Trophoblast cell (in vitro differentiated cells and primary cell): ENCODE results near the gene KIF1B.

Source experiments
- DNase-seq, 2 donors: peaks; one replicate each; pipeline ENCODE4 v3.0.0-alpha.2; 2016
- H2AFZ ChIP-seq: 2 replicates; pipeline ENCODE4 v1.6.1; 2013; ENCODE audit warnings: low read length, moderate library complexity, mild to moderate bottlenecking; ENCODE audit not compliant: insufficient read depth, poor library complexity
- H2AK5ac ChIP-seq: 2 replicates; pipeline ENCODE4 v1.6.1; 2013; ENCODE audit warnings: mild to moderate bottlenecking, low read length
- H2BK120ac ChIP-seq: 2 replicates; pipeline ENCODE4 v1.6.1; 2013; ENCODE audit warnings: low read length, mild to moderate bottlenecking, moderate library complexity; ENCODE audit not compliant: insufficient read depth, poor library complexity
- H2BK12ac ChIP-seq: 2 replicates; pipeline ENCODE4 v1.6.1; 2013; ENCODE audit warnings: mild to moderate bottlenecking, low read length, moderate library complexity
- H2BK5ac ChIP-seq: 2 replicates; pipeline ENCODE4 v1.6.1; 2013; ENCODE audit warnings: low read length, low read depth, moderate library complexity, mild to moderate bottlenecking; ENCODE audit not compliant: poor library complexity
- H3K14ac ChIP-seq: 2 replicates; pipeline ENCODE4 v1.6.1; 2013; ENCODE audit warnings: mild to moderate bottlenecking, low read length
- H3K18ac ChIP-seq: 2 replicates; pipeline ENCODE4 v1.6.1; 2013; ENCODE audit warnings: mild to moderate bottlenecking, low read length
- H3K23ac ChIP-seq: 2 replicates; pipeline ENCODE4 v1.6.1; 2013; ENCODE audit warnings: low read length
- H3K27ac ChIP-seq: 2 replicates; pipeline ENCODE4 v1.5.1; 2013; ENCODE audit warnings: low read depth, mild to moderate bottlenecking, inconsistent platforms, low read length, moderate library complexity
- H3K27me3 ChIP-seq: 2 replicates; pipeline ENCODE4 v1.6.1; 2013; ENCODE audit warnings: inconsistent platforms, mild to moderate bottlenecking, low read length, moderate library complexity; ENCODE audit not compliant: insufficient read depth
- H3K36me3 ChIP-seq, 2 experiments: 1 replicate in 1 of 2; 2 replicates in 1 of 2; pipeline ENCODE4 v1.6.1; 2013; ENCODE audit warnings: low read length in 2 of 2, mild to moderate bottlenecking in 2 of 2, moderate library complexity in 1 of 2; ENCODE audit not compliant: insufficient read depth in 2 of 2, control insufficient read depth in 1 of 2
- H3K4ac ChIP-seq: 2 replicates; pipeline ENCODE4 v1.6.1; 2013; ENCODE audit warnings: low read depth, mild to moderate bottlenecking, low read length, moderate library complexity
- H3K4me1 ChIP-seq, 2 experiments: 1 replicate in 1 of 2; 2 replicates in 1 of 2; pipeline ENCODE4 v1.6.1; 2013; ENCODE audit warnings: low read length in 2 of 2, mild to moderate bottlenecking in 2 of 2, moderate library complexity in 1 of 2; ENCODE audit not compliant: insufficient read depth in 2 of 2, control insufficient read depth in 1 of 2
- H3K4me2 ChIP-seq: 2 replicates; pipeline ENCODE4 v1.6.1; 2013; ENCODE audit warnings: inconsistent platforms, mild to moderate bottlenecking, low read length, moderate library complexity
- H3K4me3 ChIP-seq: 2 replicates; pipeline ENCODE4 v1.5.1; 2013; ENCODE audit warnings: mild to moderate bottlenecking, low read depth, low read length, inconsistent platforms
- H3K79me1 ChIP-seq: one replicate; pipeline ENCODE4 v1.6.1; 2013; ENCODE audit warnings: low read length
- H3K79me2 ChIP-seq: 2 replicates; pipeline ENCODE4 v1.6.1; 2013; ENCODE audit warnings: low read length, mild to moderate bottlenecking; ENCODE audit not compliant: control insufficient read depth, insufficient read depth, poor library complexity
- H3K9ac ChIP-seq: 2 replicates; pipeline ENCODE4 v1.6.1; 2013; ENCODE audit warnings: mild to moderate bottlenecking, low read length
- H3K9me3 ChIP-seq: 2 replicates; pipeline ENCODE4 v1.6.1; 2013; ENCODE audit warnings: low read depth, mild to moderate bottlenecking, control low read depth, inconsistent platforms, low read length; ENCODE audit not compliant: insufficient read depth
- H4K12ac ChIP-seq: 2 replicates; pipeline ENCODE4 v1.6.1; 2013; ENCODE audit warnings: low read depth, mild to moderate bottlenecking, low read length, moderate library complexity
- H4K8ac ChIP-seq: 2 replicates; pipeline ENCODE4 v1.6.1; 2013; ENCODE audit warnings: low read depth, mild to moderate bottlenecking, low read length, moderate library complexity
- H4K91ac ChIP-seq: one replicate; pipeline ENCODE4 v1.6.1; 2013; ENCODE audit warnings: low read depth, mild to moderate bottlenecking, low read length, moderate library complexity
- WGBS: extraction: QIAGEN DNeasy Blood & Tissue Kit; methylation state at CpG from one replicate; pipeline ENCODE4 v1.1.7; 2013; ENCODE audit warnings: missing lambda C conversion rate; ENCODE audit not compliant: insufficient read length, insufficient coverage; ENCODE audit errors: extremely low coverage; 5-methylcytosine and 5-hydroxymethylcytosine counted together

KIF1B gene

DNA sequence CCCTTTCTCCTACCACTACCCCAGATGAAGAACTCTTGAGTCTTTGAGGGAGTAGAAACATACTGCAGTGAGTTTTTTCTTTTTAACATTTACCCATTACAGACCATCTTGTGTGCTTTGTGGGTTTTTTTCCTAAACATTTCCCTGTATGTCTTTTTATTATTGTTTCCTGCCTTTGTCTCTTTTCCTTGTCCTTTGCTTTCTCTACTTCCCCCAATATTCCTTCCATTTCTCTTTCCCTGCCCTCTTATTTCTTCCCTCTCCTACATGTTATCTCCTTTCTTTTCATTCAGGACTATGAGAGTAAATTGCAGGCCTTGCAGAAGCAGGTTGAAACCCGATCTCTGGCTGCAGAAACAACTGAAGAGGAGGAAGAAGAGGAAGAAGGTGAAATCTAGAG lies 109.4 kb downstream of the KIF1B start:
- no CpG with 5 or more reads among the region's 1 CpG for WGBS
- Histone ChIP-seq H3K9ac (no peak overlapping the region), H2BK12ac (no peak overlapping the region), H2BK120ac (no peak overlapping the region), H3K4ac (no peak overlapping the region), H2BK5ac (no peak overlapping the region), H3K9me3 (no peaks in the 10 kb centered on the region), H3K4me3 (no peak overlapping the region), H4K12ac (no peak overlapping the region), H3K36me3 (peaks cover 8 to 11% of the 10 kb centered on the region in 2 experiments), H3K4me2 (no peak overlapping the region), H3K79me2 (no peaks in the 10 kb centered on the region), H3K14ac (no peak overlapping the region), H3K18ac (no peak overlapping the region), H3K27ac (no peak overlapping the region), H2AK5ac (no peak overlapping the region), H4K8ac (no peak overlapping the region), H4K91ac (no peak overlapping the region), H2AFZ (no peak overlapping the region), H3K27me3 (no peaks in the 10 kb centered on the region), H3K79me1 (no peaks in the 10 kb centered on the region), H3K23ac (no peak overlapping the region), H3K4me1 (no peaks in the 10 kb centered on the region)
- no peak for DNase-seq

GRCh38 chr1:10320336-10320735 lies 110.0 kb downstream of the KIF1B start:
- H4K12ac ChIP-seq, result no peak overlapping the region
- H3K27me3 ChIP-seq, result no peaks in the 10 kb centered on the region
- no peak overlapping the region for H3K18ac ChIP-seq
- no peak overlapping the region for H3K4me3 ChIP-seq
- WGBS, result no CpG with 5 or more reads among the region's 4 CpGs
- H4K91ac ChIP-seq, result no peak overlapping the region
- no peak overlapping the region for H3K14ac ChIP-seq
- no peak overlapping the region for H3K27ac ChIP-seq
- H3K79me2 ChIP-seq, result no peaks in the 10 kb centered on the region
- H2BK5ac ChIP-seq, result no peak overlapping the region
- no peaks in the 10 kb centered on the region for H3K4me1 ChIP-seq
- peaks cover 8 to 11% of the 10 kb centered on the region in 2 experiments for H3K36me3 ChIP-seq
- no peak overlapping the region for H2BK12ac ChIP-seq
- DNase-seq, result no peak
- no peak overlapping the region for H2AK5ac ChIP-seq
- no peaks in the 10 kb centered on the region for H3K79me1 ChIP-seq
- H3K4ac ChIP-seq, result no peak overlapping the region
- H3K23ac ChIP-seq, result no peak overlapping the region
- H4K8ac ChIP-seq, result no peak overlapping the region
- no peak overlapping the region for H2AFZ ChIP-seq
- H3K9ac ChIP-seq, result no peak overlapping the region
- no peaks in the 10 kb centered on the region for H3K9me3 ChIP-seq
- no peak overlapping the region for H2BK120ac ChIP-seq
- H3K4me2 ChIP-seq, result no peak overlapping the region

- Histone ChIP-seq H2BK120ac (no peak overlapping the region), H2BK5ac (no peak overlapping the region), H3K4ac (no peak overlapping the region), H3K14ac (no peak overlapping the region), H3K27ac (no peak overlapping the region), H3K4me3 (no peak overlapping the region), H3K9ac (no peak overlapping the region), H3K79me1 (no peaks in the 10 kb centered on the region), H3K27me3 (no peaks in the 10 kb centered on the region), H4K91ac (no peak overlapping the region), H4K8ac (no peak overlapping the region), H2AFZ (no peak overlapping the region), H4K12ac (no peak overlapping the region), H3K79me2 (no peaks in the 10 kb centered on the region), H3K23ac (no peak overlapping the region), H3K36me3 (peaks cover 15 to 18% of the 10 kb centered on the region in 2 experiments), H2AK5ac (no peak overlapping the region), H3K9me3 (no peaks in the 10 kb centered on the region), H3K4me1 (no peaks in the 10 kb centered on the region), H3K18ac (no peak overlapping the region), H3K4me2 (no peak overlapping the region), H2BK12ac (no peak overlapping the region)
- no peak for DNase-seq
- no CpG with 5 or more reads among the region's 7 CpGs for WGBS
These were observed 112.5 kb downstream of the KIF1B start for GRCh38 chr1:10322821-10323220.

GRCh38 chr1:10324627-10325026 lies 114.3 kb downstream of the KIF1B start:
- H3K79me2 ChIP-seq, result no peaks in the 10 kb centered on the region
- no peaks in the 10 kb centered on the region for H3K79me1 ChIP-seq
- no peaks in the 10 kb centered on the region for H3K9me3 ChIP-seq
- no peaks in the 10 kb centered on the region for H3K4me1 ChIP-seq
- H4K91ac ChIP-seq, result no peak overlapping the region
- H3K36me3 ChIP-seq, result peaks cover 15 to 18% of the 10 kb centered on the region in 2 experiments
- H4K12ac ChIP-seq, result no peak overlapping the region
- no peak overlapping the region for H2BK12ac ChIP-seq
- no peak overlapping the region for H3K4me2 ChIP-seq
- H3K27ac ChIP-seq, result no peak overlapping the region
- H3K14ac ChIP-seq, result no peak overlapping the region
- H3K27me3 ChIP-seq, result no peaks in the 10 kb centered on the region
- no peak overlapping the region for H3K23ac ChIP-seq
- H2BK120ac ChIP-seq, result no peak overlapping the region
- no peak overlapping the region for H3K18ac ChIP-seq
- H3K4me3 ChIP-seq, result no peak overlapping the region
- no peak overlapping the region for H3K9ac ChIP-seq
- DNase-seq, result no peak
- no CpG with 5 or more reads among the region's 6 CpGs for WGBS
- H4K8ac ChIP-seq, result no peak overlapping the region
- H2BK5ac ChIP-seq, result no peak overlapping the region
- no peak overlapping the region for H2AK5ac ChIP-seq
- no peak overlapping the region for H3K4ac ChIP-seq
- no peak overlapping the region for H2AFZ ChIP-seq
